OCI-M2 (cell line): Measurements from ENCODE around the gene MAML1.

Experiments
- DNase-seq: peaks from one replicate; lab custom pipeline; 2025; ENCODE audit not compliant: unreplicated experiment; lab: John Stamatoyannopoulos, UW

Gene MAML1

DNA sequence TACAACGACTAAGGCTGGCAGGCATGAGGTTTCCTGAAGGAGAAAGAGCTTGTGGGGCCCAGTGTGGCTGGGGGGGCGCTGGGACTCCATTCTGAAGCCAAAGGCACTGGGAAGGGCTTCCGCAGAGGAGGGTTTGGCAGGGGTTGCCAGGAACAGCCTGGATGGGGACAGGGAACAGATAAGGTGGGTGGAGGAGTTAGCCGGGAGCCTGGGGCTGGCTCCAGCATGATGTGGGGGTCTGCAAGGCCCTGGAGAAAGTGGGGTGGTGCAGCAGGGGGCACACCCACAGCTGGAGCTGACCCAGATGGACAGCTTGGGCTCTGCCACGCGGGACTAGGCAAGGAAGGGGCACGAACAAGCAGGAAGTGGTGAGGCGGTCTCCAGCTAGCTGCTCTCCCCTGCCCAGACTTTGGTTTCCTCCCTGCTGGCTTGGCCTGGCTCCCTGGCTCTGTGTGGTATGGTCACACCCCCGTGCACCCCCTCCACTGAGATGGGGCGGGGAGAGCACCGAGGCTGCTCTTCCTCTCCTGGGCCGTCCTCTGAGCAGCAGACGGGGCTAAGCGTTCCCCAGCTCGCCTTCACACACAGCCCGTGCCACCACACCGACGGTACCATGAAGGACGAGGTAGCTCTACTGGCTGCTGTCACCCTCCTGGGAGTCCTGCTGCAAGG lies 61.0 kb downstream of the MAML1 start, which contains the start of gene LTC4S:
Gene LTC4S (plus strand): TSS at position 519 of the 672 bp plus-strand sequence. CDS start 95 bp downstream, at position 614.
- no peak for DNase-seq

DNA sequence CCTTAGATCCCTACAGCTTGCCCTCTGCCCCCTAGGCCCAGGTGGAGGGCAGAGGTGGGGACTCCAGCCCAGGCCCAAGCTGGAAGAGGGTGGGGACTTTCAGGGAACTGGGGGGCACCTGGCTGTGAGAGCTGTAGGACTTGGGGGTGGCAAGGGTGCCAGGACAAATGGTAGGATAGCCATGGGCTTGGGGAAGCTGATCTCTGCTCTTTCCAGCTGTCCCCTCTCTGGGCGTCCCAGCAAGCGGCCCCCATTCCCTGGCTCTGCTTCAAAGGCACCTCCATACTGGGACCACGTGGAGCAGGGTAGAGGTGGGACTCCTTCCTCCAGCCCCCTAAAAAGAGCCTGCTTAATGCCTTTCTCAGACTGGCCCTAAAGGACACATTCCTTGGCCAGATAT lies 61.5 kb downstream of the MAML1 start:
- no peak for DNase-seq

DNA sequence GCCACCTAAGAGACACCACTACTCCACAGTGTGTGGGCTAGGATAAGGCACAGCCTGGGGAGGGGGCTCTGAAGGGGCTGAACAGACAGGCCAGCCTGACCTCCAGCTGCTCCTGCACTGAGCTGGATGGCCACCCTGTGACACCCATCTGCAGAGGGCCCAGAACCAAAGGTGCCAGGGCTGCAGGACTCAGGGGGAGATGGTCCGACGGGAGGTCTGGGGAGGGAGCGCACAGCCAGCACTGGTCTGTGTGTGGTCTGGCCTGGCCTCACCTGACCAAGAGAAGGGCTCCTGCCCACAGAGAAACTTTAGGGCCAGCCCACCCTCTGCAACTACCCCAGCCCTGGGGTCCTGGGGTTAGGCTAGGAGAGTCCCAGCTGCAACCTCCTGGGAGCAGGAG lies 62.0 kb downstream of the MAML1 start:
- DNase-seq = no peak

DNA sequence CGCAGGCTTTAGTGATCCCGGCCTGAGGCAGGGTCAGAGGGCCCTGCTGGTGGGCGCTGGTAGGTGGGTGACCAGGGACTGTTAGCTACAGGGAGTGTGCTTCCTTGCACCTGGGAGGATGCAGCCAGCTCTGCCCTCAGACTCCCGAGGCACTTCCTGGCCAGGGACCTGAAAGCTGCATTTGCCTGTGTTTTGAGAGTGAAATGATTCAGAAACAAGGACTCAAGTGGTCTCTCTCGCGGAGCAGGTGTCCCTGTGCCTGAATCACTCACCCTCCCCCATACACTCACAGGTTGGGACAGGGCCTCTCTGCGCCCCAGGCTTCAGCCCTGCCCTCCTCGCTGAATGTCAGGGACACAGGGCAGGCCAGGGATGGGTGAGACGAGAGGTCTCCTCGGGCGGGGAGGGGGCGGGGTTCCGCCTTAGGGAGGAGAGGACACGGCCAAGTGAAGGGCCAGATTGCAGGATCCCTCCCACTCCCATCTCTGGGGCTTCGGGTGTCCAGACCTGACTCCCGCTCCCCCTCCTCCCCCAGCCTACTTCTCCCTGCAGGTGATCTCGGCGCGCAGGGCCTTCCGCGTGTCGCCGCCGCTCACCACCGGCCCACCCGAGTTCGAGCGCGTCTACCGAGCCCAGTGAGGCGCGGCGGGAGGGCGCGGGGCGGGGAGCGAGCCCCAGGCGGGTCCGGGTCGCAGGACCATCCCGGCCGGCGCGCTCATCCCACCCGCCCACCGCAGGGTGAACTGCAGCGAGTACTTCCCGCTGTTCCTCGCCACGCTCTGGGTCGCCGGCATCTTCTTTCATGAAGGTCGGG lies 62.6 kb downstream of the MAML1 start:
- no peak for DNase-seq

DNA sequence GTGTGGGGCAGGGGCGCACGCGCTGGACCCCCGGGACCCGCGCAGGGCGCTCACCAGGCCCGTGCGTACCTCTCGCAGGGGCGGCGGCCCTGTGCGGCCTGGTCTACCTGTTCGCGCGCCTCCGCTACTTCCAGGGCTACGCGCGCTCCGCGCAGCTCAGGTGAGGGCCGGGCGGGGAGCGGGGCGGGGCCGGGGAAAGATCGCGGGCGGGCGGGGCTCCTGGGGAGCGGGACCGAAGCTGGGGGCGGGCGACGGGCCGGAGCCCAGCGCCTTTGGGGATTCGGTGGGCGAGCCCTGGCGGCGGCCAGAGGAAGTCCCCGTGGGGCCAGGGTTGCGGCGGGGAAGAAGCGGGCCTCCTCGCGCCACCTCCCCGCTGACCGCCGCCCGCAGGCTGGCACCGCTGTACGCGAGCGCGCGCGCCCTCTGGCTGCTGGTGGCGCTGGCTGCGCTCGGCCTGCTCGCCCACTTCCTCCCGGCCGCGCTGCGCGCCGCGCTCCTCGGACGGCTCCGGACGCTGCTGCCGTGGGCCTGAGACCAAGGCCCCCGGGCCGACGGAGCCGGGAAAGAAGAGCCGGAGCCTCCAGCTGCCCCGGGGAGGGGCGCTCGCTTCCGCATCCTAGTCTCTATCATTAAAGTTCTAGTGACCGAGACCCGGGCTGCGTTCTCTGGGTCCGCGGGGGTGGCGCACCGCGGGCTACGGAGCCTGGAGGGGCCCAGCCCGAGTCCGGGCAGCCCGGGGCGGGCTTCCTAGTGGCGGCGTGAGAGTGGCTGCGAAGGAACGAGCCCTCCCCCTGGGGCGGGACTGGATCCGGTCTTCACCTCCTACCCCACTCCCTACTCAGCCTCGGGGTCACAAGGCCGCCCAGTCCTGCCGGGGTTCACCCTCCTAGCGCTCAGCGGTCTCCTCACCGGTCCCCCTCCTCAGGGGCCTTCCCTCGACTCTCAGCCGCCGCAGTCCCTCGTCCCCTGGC lies 63.5 kb downstream of the MAML1 start:
- no peak for DNase-seq

DNA sequence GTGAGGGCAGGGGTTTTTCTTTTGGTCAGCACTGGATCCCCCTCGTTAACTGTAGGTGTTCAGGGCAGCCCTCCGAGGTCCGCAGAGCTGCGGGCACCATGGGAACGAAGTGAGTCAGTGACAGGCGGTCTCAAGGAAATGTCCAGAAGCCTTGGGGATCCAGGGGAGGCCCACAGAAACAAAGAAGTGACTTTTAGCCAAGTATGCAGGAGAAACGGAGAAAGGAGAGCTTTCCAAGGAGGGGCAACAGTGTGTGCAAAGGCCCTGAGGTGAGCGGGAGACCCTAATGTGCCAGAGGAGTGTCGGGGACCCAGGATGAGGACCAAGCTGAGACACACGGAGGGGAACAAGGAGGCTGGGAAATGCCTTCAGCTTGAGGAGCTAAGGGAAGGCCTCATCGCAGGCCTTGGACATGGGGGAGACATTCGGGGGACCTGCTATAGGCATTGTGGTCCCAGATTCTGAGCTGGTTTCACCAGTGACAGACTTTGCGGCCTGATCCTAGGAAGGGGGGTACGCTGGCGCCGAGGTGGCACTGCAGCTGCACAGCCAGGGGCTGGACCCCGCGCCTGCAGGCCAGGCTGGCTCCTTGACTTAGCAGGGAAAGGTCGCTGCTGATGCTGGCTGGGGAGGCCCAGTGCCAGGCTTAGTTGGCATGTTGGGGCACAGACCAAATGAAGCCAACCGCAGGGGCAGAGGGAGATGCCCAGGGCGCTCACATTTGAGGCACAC lies 64.4 kb downstream of the MAML1 start:
- DNase-seq = no peak

DNA sequence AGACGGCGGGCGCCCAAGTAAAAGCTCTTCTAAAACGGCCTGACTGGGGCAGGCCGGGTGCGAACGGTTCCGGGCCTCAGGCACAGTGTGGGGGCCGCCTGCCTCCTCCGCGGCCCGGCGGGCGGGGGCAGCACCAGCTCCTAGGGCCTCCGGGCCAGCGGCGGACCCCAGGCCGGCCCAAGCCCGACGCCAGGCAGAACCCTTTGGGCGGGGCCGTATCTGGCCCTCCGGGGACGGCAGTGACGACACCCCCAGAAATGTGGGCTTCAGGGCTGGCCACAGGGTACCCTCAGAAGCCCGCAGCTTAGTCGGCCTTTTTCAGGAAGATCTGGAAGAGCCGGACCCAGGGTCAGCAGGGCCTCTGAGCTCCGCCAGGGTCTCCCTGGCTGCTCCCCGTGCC lies 65.1 kb downstream of the MAML1 start:
- no peak for DNase-seq

GRCh38 chr5:179798144-179798770 lies 65.6 kb downstream of the MAML1 start:
- DNase-seq = no peak

DNA sequence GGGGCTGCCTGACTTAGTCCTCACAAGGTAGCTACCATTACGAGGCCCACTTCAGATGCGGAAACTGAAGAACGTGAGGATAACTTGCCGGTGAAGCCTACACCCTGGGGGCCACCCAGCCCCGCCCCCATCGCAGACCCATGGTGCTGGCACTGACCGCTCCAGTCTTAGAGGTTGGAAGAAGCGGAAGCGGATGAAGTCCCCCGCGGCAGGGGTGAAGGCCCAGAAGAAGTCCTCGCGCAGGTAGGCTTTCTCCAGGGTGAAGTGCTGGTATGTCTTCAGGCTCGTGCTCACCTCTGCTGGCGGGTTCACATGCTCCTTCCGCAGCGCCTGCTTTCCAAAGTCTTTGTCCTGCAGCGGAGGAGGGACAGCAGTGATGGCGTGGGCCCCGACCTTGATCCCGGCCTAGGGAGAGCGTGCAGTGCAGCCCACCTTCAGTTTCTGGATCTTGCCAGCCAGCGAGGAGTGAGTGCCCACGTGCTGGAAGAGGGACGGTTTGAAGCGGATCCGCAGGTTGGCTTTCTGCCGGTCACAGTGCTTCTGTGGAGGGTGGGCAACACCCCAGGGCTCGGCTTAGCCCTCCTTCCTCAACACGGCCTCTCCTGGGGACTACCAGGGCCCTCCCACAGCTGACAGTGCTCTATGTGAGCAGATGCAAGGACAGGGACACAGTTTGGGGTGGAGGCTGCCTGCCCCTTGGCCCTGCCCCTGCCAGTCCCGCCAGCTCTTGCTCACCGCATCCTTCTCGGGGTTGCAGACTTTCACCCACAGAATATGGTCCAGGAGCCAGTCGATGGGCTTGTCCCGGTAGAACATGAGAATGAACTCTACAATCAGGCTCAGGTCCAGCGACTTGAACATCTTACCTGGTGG lies 66.4 kb downstream of the MAML1 start:
- no peak for DNase-seq

DNA sequence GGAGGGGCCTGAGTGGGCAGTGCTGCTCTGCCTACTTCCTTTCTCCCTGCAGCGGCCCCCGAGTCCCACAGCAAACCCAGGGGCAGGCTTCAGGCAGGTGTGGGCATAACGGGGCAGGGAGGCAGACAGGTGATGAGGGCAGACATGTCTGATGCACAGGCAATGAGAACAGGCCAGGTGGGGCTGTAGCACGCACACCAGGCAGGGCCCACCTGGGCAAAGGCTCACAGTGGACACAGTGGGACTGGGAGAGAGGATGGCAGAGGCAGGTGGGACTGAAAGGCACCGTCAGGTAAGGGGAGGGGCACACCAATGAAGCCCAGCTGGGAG lies 67.0 kb downstream of the MAML1 start:
- DNase-seq = no peak

DNA sequence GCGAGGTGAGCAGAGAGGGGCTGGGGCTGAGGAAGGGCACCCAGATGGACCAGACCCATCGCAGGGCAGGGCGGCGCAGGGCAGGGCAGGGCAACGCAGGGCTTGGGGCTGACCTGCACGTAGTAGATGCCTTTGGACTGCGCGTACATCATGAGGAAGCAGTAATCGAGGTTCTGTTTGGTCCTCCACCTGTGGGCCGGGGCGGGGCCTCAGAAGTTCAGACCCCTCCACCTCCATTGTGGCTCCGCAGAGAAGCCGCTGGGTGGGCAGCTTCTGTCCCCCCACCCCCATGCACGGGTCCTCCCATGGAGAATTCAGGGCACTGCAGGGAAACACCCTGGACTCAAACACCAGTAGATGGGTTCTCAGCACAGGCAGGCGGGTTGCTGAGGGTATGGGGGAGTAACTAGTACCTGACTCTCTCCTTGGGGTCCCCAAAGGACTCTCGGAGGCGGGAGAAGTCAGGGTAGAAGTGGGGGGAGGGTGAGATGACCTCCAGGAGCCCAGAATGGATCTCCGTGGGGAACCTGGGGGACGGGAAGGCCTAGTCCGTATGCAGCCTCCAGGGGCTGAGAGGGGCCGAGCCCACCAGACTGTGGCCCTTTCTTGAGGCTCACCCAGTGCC lies 67.6 kb downstream of the MAML1 start:
- no peak for DNase-seq

DNA sequence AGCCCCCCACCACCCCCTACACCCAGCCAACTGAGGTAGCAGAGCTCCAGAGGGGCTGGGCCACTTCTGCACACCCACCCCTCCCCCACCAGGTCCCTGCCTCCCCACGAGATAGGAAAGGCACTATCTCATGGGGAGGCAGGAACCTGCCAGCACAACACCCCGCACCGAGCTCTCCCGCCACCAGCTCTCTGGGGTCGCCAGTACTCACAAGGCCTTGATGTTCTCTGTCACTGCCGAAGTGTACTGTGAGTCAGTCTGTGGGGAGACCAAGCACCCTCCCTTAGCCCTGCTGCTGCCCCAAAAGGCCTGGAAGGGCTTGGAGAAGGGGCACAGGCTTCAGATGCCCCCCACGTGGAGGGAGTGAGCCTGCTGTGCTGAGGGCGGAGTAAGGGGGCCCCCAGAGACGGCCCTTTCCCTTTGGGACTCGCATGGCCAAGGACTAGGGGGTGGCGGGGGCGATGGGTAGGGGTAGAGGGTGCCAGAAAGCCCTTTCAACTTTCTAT lies 68.1 kb downstream of the MAML1 start:
- DNase-seq = no peak

- no peak for DNase-seq
Measured at GRCh38 chr5:179801304-179802206, 68.9 kb downstream of the MAML1 start.

GRCh38 chr5:179802207-179802883 lies 69.7 kb downstream of the MAML1 start:
- DNase-seq = no peak

DNA sequence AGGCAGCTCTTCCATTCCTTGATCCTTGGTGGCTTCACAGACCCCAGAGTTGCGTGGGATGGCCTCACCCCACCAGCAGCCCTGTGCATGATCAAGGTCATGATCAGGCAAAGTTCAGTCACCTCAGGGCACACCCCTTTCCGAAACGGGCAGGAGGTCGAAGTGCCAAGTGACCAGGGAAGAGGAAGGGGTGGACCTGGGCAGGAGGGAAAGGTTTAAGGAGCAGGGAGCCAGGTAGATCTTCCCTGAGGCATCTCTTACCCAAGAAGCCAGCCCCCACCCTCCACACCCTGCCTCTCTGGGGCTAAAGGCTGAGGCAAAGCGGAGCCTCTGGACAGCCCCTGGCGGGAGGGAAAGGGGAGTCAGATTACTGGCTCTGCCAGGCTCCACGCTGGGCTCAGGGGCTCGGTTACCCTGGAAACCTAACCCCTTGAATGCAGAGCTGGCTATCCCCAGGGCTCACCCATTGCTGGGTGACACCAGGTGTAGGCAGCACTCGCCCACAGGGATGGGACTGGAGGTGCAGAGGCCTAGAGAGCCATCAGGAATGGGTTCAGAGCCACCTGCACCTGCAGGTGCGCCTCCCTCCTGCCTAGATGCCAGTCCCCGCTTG lies 70.4 kb downstream of the MAML1 start:
- DNase-seq = no peak

- DNase-seq = peak; percentile 12
Measured at GRCh38 chr5:179803651-179804554, 71.3 kb downstream of the MAML1 start.
